ENCODE measurements around the gene KCTD18.

- TF ChIP-seq CTCF (IDR thresholded peaks at IDR 0.05) (no peak), POLR2A (IDR thresholded peaks at IDR 0.05) (no peak)
These were observed 57.5 kb downstream of the KCTD18 start for GRCh38 chr2:200452377-200452776.

Measured in adrenal gland (tissue), 5 donors.